HepG2 (cell line): ENCODE data around the gene PTK7. TPM values are rescaled to one million over a fixed set of nuclear protein-coding genes. Genes with fewer than 3 reads are reported as not detected.

Experiments
- AKAP8 ChIP-seq: sonication (generic); formaldehyde crosslinking; IDR thresholded peaks from 2 replicates; pipeline ENCODE4 v1.5.1; 2020; ENCODE audit warnings: mild to moderate bottlenecking, missing genetic modification reagents
- CBX5 ChIP-seq: sonication (generic); formaldehyde crosslinking; IDR thresholded peaks from 2 replicates; pipeline ENCODE4 v1.4.0; 2020; ENCODE audit warnings: missing genetic modification reagents, borderline replicate concordance
- DR1 ChIP-seq: sonication (generic); formaldehyde crosslinking; IDR thresholded peaks from 2 replicates; pipeline ENCODE4 v1.8.0; 2021; ENCODE audit warnings: mild to moderate bottlenecking, missing genetic modification reagents, inconsistent platforms
- GABPB1 ChIP-seq: IDR thresholded peaks from 2 replicates; pipeline ENCODE4 v1.6.1; 2016; ENCODE audit warnings: mild to moderate bottlenecking, missing genetic modification reagents, moderate library complexity, missing compliant biosample characterization
- NPAS2 ChIP-seq: sonication (generic); formaldehyde crosslinking; IDR thresholded peaks from 2 replicates; pipeline ENCODE4 v1.8.0; 2022; ENCODE audit warnings: mild to moderate bottlenecking, missing genetic modification reagents, borderline replicate concordance
- NRL ChIP-seq: sonication (generic); formaldehyde crosslinking; IDR thresholded peaks from 2 replicates; pipeline ENCODE4 v1.5.0; 2020; ENCODE audit warnings: missing genetic modification reagents, mild to moderate bottlenecking, moderate library complexity, borderline replicate concordance
- RBM22 ChIP-seq: fragments of 200-400 bp; formaldehyde crosslinking; optimal IDR thresholded peaks from 2 replicates; pipeline ENCODE3; 2017; ENCODE audit warnings: mild to moderate bottlenecking, low read length, moderate library complexity
- RFXAP ChIP-seq: sonication (generic); formaldehyde crosslinking; IDR thresholded peaks from 2 replicates; pipeline ENCODE4 v1.4.0; 2020; ENCODE audit warnings: missing genetic modification reagents, borderline replicate concordance
- SAP130 ChIP-seq: IDR thresholded peaks from 2 replicates; pipeline ENCODE4 v1.6.1; 2016; ENCODE audit warnings: low read depth
- SP4 ChIP-seq: sonication (generic); formaldehyde crosslinking; IDR thresholded peaks from 2 replicates; pipeline ENCODE4 v1.8.1; 2023; ENCODE audit warnings: mild to moderate bottlenecking, missing genetic modification reagents
- SP5 ChIP-seq: IDR thresholded peaks from 2 replicates; pipeline ENCODE4 v1.6.1; 2016; ENCODE audit warnings: low read depth, borderline replicate concordance
- SSRP1 ChIP-seq: IDR thresholded peaks from 2 replicates; pipeline ENCODE4 v1.6.1; 2016; ENCODE audit warnings: control low read depth
- YY1 ChIP-seq: IDR thresholded peaks from 2 replicates; pipeline ENCODE4 v1.6.1; 2011; ENCODE audit warnings: low read length, low read depth, moderate library complexity, mild to moderate bottlenecking; ENCODE audit not compliant: insufficient read depth, insufficient replicate concordance
- ZEB1 ChIP-seq: IDR thresholded peaks from 2 replicates; pipeline ENCODE4 v1.6.1; 2012; ENCODE audit warnings: mild to moderate bottlenecking, low read depth, inconsistent platforms; ENCODE audit not compliant: insufficient replicate concordance
- ZFP1 ChIP-seq: IDR thresholded peaks from 2 replicates; pipeline ENCODE4 v1.6.1; 2016
- ZFX ChIP-seq: sonication (generic); formaldehyde crosslinking; IDR thresholded peaks from 2 replicates; pipeline ENCODE4 v1.4.0; 2020; ENCODE audit warnings: mild to moderate bottlenecking, low read depth, missing genetic modification reagents, moderate library complexity
- ZNF205 ChIP-seq: IDR thresholded peaks from 2 replicates; pipeline ENCODE4 v1.6.1; 2018; ENCODE audit warnings: missing biosample characterization, missing genetic modification reagents
- ZNF501 ChIP-seq: sonication (generic); formaldehyde crosslinking; IDR thresholded peaks from 2 replicates; pipeline ENCODE4 v1.5.1; 2020; ENCODE audit warnings: mild to moderate bottlenecking, moderate library complexity, missing genetic modification reagents
- polyA plus RNA-seq, 8 experiments: library from polyadenylated mRNA; depleted of rRNA in 3 of 8; stranded (reverse) in 7 of 8; unstranded in 1 of 8; fragments of >200 nt; fragmentation: Illumina TruSeq in 4 of 8; extraction: Trizol in 4 of 8; gene quantifications; 2 replicates each; pipeline versions ENCODE4 v1.2.1 to v1.2.3, GENCODE V29; 2011 to 2016; ENCODE audit warnings: low read depth in 4 of 8, missing spikeins in 1 of 8, mixed read lengths in 1 of 8; ENCODE audit not compliant: insufficient read depth in 1 of 8
- total RNA-seq, 5 experiments: library from RNA; depleted of rRNA; stranded (reverse); fragments of >200 nt; fragmentation: Illumina TruSeq; extraction: Trizol; gene quantifications; 2 replicates each; pipeline ENCODE4 v1.2.3, GENCODE V29; 2016; ENCODE audit warnings: low read depth in 1 of 5
- TF ChIP-seq, protein P1 (sequence below): sonication (generic); formaldehyde crosslinking; IDR thresholded peaks from 2 replicates; pipeline ENCODE4 v1.4.0; 2020; ENCODE audit warnings: missing genetic modification reagents, low read depth, mild to moderate bottlenecking, borderline replicate concordance
- TF ChIP-seq, protein P2 (sequence below): sonication (generic); formaldehyde crosslinking; IDR thresholded peaks from 2 replicates; pipeline ENCODE4 v1.4.0; 2020; ENCODE audit warnings: missing genetic modification reagents
- TF ChIP-seq, protein P3 (sequence below): sonication (generic); formaldehyde crosslinking; IDR thresholded peaks from 2 replicates; pipeline ENCODE4 v1.5.0; 2020; ENCODE audit warnings: mild to moderate bottlenecking, missing genetic modification reagents
- TF ChIP-seq, protein P4 (sequence below): sonication (generic); formaldehyde crosslinking; IDR thresholded peaks from 2 replicates; pipeline ENCODE4 v1.4.0; 2020; ENCODE audit warnings: mild to moderate bottlenecking, missing genetic modification reagents

The PTK7 gene
- total and polyA plus RNA-seq, 2 of the 13 experiments (the other 11 are each of a cell fraction or from before 2014, with no cell fraction given): 98.5 to 99.8 TPM

DNA sequence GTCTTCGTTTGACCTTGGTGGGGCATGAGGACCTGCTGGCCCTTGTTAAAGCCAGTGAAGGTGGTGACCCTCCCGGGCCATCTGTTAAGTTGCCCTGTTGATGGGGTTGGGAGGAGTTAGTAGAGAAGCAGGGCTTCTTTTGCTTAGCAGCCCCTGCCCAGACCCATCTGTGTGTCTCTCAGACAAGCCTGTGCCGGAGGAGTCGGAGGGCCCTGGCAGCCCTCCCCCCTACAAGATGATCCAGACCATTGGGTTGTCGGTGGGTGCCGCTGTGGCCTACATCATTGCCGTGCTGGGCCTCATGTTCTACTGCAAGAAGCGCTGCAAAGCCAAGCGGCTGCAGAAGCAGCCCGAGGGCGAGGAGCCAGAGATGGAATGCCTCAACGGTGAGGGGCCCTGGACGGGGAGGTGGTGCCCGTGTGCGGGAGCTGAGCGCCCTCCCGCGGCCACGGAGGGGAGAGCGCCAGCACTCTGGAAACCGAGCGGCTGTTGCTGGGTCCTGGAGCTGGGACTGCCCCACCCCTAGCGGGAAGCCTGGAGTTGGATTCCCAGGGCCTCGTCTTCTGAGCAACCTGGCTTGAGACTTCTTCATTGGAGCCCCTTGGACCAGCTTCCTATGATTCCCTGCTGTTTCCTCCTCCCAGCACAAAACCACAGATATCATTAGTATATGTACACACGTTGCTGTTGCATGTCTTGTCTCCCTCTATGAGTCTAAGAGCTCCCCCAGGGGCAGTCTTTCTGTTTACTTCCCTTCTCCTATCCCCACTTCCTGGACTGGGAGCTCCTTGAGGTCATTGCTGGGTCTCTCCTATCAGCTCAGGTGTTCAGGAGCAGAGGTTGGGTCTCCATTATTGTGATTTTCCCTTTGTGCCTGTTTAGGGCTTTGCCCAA, 67.4 kb downstream of the PTK7 start (continued):
- TF ChIP-seq, protein P1, sequence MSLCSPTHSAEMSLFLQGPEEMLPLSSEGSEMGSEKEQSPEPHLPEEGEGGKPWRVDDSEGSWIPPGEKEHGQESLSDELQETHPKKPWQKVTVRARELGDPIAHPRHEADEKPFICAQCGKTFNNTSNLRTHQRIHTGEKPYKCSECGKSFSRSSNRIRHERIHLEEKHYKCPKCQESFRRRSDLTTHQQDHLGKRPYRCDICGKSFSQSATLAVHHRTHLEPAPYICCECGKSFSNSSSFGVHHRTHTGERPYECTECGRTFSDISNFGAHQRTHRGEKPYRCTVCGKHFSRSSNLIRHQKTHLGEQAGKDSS (CRISPR knock-in tag): peak; percentile 75; the same call in 1 of the 2 replicates
- TF ChIP-seq ZNF501 (CRISPR knock-in tag) (peak; percentile 90), CBX5 (peak; percentile 84; the same call in 1 of the 2 replicates), RFXAP (CRISPR knock-in tag) (peak; percentile 89; the same call in 1 of the 2 replicates), GABPB1 (CRISPR knock-in tag) (peak; percentile 81), SAP130 (peak; percentile 79), NRL (CRISPR knock-in tag) (peak; percentile 50; the same call in 1 of the 2 replicates), SP5 (CRISPR knock-in tag) (peak; percentile 44; the same call in 1 of the 2 replicates), YY1 (peak; percentile 82), AKAP8 (CRISPR knock-in tag) (0 out of 2 replicates have a peak, but pooled peaks have one; percentile 58), SSRP1 (CRISPR knock-in tag) (peak; percentile 90; the same call in 1 of the 2 replicates), ZNF205 (peak; percentile 75; the same call in 1 of the 2 replicates), ZEB1 (peak; percentile 69), ZFP1 (CRISPR knock-in tag) (0 out of 2 replicates have a peak, but pooled peaks have one; percentile 37), RBM22 (peak; percentile 36), NPAS2 (CRISPR knock-in tag) (no peak), DR1 (CRISPR knock-in tag) (0 out of 2 replicates have a peak, but pooled peaks have one; percentile 49), ZFX (CRISPR knock-in tag) (peak; percentile 53; the same call in 1 of the 2 replicates), SP4 (CRISPR knock-in tag) (peak; percentile 46; the same call in 1 of the 2 replicates)
- TF ChIP-seq, protein P2, sequence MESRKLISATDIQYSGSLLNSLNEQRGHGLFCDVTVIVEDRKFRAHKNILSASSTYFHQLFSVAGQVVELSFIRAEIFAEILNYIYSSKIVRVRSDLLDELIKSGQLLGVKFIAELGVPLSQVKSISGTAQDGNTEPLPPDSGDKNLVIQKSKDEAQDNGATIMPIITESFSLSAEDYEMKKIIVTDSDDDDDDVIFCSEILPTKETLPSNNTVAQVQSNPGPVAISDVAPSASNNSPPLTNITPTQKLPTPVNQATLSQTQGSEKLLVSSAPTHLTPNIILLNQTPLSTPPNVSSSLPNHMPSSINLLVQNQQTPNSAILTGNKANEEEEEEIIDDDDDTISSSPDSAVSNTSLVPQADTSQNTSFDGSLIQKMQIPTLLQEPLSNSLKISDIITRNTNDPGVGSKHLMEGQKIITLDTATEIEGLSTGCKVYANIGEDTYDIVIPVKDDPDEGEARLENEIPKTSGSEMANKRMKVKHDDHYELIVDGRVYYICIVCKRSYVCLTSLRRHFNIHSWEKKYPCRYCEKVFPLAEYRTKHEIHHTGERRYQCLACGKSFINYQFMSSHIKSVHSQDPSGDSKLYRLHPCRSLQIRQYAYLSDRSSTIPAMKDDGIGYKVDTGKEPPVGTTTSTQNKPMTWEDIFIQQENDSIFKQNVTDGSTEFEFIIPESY (CRISPR knock-in tag): peak; percentile 65; the same call in 1 of the 2 replicates
- TF ChIP-seq, protein P3, sequence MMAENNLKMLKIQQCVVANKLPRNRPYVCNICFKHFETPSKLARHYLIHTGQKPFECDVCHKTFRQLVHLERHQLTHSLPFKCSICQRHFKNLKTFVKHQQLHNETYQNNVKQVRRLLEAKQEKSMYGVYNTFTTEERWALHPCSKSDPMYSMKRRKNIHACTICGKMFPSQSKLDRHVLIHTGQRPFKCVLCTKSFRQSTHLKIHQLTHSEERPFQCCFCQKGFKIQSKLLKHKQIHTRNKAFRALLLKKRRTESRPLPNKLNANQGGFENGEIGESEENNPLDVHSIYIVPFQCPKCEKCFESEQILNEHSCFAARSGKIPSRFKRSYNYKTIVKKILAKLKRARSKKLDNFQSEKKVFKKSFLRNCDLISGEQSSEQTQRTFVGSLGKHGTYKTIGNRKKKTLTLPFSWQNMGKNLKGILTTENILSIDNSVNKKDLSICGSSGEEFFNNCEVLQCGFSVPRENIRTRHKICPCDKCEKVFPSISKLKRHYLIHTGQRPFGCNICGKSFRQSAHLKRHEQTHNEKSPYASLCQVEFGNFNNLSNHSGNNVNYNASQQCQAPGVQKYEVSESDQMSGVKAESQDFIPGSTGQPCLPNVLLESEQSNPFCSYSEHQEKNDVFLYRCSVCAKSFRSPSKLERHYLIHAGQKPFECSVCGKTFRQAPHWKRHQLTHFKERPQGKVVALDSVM (CRISPR knock-in tag): no peak
- TF ChIP-seq, protein P4, sequence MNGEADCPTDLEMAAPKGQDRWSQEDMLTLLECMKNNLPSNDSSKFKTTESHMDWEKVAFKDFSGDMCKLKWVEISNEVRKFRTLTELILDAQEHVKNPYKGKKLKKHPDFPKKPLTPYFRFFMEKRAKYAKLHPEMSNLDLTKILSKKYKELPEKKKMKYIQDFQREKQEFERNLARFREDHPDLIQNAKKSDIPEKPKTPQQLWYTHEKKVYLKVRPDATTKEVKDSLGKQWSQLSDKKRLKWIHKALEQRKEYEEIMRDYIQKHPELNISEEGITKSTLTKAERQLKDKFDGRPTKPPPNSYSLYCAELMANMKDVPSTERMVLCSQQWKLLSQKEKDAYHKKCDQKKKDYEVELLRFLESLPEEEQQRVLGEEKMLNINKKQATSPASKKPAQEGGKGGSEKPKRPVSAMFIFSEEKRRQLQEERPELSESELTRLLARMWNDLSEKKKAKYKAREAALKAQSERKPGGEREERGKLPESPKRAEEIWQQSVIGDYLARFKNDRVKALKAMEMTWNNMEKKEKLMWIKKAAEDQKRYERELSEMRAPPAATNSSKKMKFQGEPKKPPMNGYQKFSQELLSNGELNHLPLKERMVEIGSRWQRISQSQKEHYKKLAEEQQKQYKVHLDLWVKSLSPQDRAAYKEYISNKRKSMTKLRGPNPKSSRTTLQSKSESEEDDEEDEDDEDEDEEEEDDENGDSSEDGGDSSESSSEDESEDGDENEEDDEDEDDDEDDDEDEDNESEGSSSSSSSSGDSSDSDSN (CRISPR knock-in tag): peak; percentile 58
